Measurements from ENCODE around the gene CEP152. TPM values are rescaled to one million over a fixed set of nuclear protein-coding genes. Genes with fewer than 3 reads are reported as not detected.

CEP152 gene
- total RNA-seq, 4 donors from 2014 or later, result 0.51 to 2.4 (median 1.4) TPM

DNA sequence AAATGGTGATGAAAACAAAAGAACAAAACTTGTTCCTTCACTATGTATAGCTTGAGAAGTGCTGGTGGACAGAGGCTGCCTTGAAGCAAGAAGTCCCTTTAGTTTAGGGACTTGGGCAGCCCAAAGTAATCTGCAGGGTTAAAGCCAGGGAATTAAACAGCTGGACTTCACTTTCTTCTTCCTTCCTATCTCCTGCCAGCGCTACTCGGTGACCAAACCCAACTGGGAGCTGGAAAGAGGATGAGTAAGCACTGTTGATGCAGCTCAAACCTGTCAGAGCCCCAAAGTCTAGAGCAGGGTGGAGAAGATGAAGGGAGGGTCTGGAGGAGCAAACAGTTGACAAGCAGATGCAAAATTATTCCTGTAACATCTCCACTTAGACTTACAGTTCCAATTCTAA, 92.2 kb downstream of the CEP152 start:
- TF ChIP-seq POLR2A (IDR thresholded peaks at IDR 0.05), result no peak
- TF ChIP-seq, protein P1, sequence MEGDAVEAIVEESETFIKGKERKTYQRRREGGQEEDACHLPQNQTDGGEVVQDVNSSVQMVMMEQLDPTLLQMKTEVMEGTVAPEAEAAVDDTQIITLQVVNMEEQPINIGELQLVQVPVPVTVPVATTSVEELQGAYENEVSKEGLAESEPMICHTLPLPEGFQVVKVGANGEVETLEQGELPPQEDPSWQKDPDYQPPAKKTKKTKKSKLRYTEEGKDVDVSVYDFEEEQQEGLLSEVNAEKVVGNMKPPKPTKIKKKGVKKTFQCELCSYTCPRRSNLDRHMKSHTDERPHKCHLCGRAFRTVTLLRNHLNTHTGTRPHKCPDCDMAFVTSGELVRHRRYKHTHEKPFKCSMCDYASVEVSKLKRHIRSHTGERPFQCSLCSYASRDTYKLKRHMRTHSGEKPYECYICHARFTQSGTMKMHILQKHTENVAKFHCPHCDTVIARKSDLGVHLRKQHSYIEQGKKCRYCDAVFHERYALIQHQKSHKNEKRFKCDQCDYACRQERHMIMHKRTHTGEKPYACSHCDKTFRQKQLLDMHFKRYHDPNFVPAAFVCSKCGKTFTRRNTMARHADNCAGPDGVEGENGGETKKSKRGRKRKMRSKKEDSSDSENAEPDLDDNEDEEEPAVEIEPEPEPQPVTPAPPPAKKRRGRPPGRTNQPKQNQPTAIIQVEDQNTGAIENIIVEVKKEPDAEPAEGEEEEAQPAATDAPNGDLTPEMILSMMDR (IDR thresholded peaks at IDR 0.05 in 4 of 5, conservative IDR thresholded peaks at IDR 0.05 in 1 of 5), result no peak
- Histone ChIP-seq H3K27me3 (no peaks in the 10 kb centered on the region), H3K4me1 (no peaks in the 10 kb centered on the region), H3K36me3 (no peaks in the 10 kb centered on the region), H3K27ac (no peak overlapping the region), H3K4me3 (no peak overlapping the region), H3K9me3 (no peaks in the 10 kb centered on the region)
- DNase-seq, result peak in 1 of 2 donors; percentile 22
- intact Hi-C loops (cut with DNase I; ENCODE audit: low total_unique reads) (no loop called here), in situ Hi-C loops (cut with MboI; ENCODE audit: low sequenced_read_pairs in 4 of 4) (no loop called here)
- ATAC-seq, result peak; percentile 44 to 49

DNA sequence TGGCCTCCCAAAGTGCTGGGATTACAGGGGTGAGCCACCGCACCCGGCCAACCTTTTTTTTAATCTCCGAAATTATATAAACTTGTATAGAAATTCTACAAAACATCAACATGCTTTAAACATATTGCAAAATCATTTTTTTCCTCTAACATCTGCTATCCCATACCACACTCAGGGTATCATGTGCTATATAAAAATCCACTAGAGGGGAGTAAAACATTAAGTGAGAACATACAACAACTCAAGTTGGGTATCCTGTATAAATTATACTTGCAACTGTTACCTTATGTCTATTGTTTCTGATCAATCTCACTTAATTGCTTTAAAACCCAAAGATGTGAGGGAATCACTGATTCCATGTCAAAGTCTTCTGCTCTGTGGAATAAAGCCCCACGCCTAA, 93.4 kb downstream of the CEP152 start:
- DNase-seq, result no peak
- no peak overlapping the region for H3K4me3 ChIP-seq
- H3K27ac ChIP-seq, result no peak overlapping the region
- H3K4me1 ChIP-seq, result no peaks in the 10 kb centered on the region
- H3K27me3 ChIP-seq, result no peaks in the 10 kb centered on the region
- ATAC-seq, result no peak
- in situ Hi-C loops (cut with MboI; ENCODE audit: low sequenced_read_pairs in 4 of 4) (no loop called here), intact Hi-C loops (cut with DNase I; ENCODE audit: low total_unique reads) (no loop called here)
- H3K36me3 ChIP-seq, result no peaks in the 10 kb centered on the region
- no peak for TF ChIP-seq POLR2A (IDR thresholded peaks at IDR 0.05)
- TF ChIP-seq, protein P1 (IDR thresholded peaks at IDR 0.05 in 4 of 5, conservative IDR thresholded peaks at IDR 0.05 in 1 of 5), result no peak
- H3K9me3 ChIP-seq, result no peaks in the 10 kb centered on the region

DNA sequence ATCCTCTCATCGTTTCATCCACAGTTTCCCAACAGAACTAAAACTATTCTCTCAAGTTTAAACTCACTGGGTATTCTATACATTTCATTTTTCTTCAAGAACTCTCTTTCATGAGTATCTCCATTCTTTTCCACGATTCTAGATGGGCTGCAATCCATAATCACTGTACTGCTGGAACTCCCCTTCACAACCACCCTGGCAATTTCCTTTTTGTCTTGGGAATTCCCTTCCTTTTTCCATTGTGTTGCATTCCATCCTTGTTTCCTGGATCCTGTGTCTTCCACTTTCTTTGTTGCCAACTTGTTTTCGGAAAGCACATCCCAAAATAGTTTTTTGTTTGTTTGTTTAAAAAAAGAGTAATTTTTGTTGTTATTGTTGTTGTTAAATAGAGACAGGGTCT, 98.3 kb downstream of the CEP152 start:
- no peaks in the 10 kb centered on the region for H3K4me1 ChIP-seq
- no peak for TF ChIP-seq POLR2A (IDR thresholded peaks at IDR 0.05)
- TF ChIP-seq, protein P1 (IDR thresholded peaks at IDR 0.05 in 4 of 5, conservative IDR thresholded peaks at IDR 0.05 in 1 of 5), result no peak
- no peaks in the 10 kb centered on the region for H3K36me3 ChIP-seq
- no peak overlapping the region for H3K27ac ChIP-seq
- H3K4me3 ChIP-seq, result no peak overlapping the region
- ATAC-seq, result no peak
- in situ Hi-C loops (cut with MboI; ENCODE audit: low sequenced_read_pairs in 4 of 4), result no loop called here
- intact Hi-C loops (cut with DNase I; ENCODE audit: low total_unique reads), result no loop called here
- no peaks in the 10 kb centered on the region for H3K9me3 ChIP-seq
- no peak for DNase-seq
- H3K27me3 ChIP-seq, result no peaks in the 10 kb centered on the region

DNA sequence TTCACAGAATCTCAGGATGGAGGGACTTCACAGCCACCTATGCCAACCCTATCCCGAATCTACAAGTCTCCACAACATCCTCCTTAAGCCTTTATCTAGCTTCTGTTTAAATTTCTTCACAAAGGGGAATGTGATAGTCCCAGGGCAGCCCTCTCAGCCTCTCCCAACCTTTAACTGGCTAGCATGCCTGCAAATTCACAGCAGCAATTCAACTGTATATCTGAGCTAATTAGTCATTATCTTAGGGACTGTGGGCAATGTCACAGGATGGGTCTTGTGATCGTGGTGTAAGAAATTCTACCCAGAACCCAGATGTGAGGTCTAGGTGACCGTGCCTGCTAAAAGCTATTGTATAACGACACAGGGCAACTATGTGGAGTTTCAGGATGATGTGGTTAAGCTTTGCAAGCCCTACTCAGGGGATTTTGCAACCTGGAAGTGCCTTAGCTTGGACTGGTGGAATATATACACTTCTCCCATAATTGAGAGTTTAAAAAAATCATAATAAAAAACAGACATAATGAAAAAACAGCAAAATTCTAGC, 99.8 kb downstream of the CEP152 start:
- DNase-seq (no peak), ATAC-seq (no peak)
- Histone ChIP-seq H3K9me3 (no peaks in the 10 kb centered on the region), H3K4me1 (no peaks in the 10 kb centered on the region), H3K27me3 (no peaks in the 10 kb centered on the region), H3K4me3 (no peak overlapping the region), H3K27ac (no peak overlapping the region), H3K36me3 (no peaks in the 10 kb centered on the region)
- intact Hi-C loops (cut with DNase I; ENCODE audit: low total_unique reads) (no loop called here), in situ Hi-C loops (cut with MboI; ENCODE audit: low sequenced_read_pairs in 4 of 4) (no loop called here)
- TF ChIP-seq, protein P1 (IDR thresholded peaks at IDR 0.05 in 4 of 5, conservative IDR thresholded peaks at IDR 0.05 in 1 of 5), result no peak

DNA sequence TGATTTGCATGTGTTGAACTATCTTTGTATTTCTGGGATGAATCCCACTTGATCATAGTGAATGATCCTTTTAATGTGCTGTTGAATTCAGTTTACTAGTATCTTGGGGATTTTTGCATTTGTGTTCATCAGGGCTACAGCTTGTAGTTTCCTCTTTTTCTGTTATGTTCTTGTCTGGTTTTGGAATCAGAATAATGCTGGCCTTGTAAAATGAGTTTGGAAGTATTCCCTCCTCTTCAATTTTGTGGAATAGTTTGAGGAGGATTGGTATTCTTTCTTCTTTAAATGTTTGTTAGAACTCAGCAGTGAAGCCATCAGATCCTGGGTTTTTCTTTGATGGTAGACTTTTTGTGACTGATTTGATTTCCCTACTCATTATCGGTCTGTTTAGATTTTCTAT, 102.2 kb downstream of the CEP152 start:
- Histone ChIP-seq H3K27me3 (no peaks in the 10 kb centered on the region), H3K4me3 (no peak overlapping the region), H3K36me3 (no peaks in the 10 kb centered on the region), H3K9me3 (no peaks in the 10 kb centered on the region), H3K4me1 (no peaks in the 10 kb centered on the region), H3K27ac (no peak overlapping the region)
- intact Hi-C loops (cut with DNase I; ENCODE audit: low total_unique reads) (no loop called here), in situ Hi-C loops (cut with MboI; ENCODE audit: low sequenced_read_pairs in 4 of 4) (no loop called here)
- TF ChIP-seq, protein P1 (IDR thresholded peaks at IDR 0.05 in 4 of 5, conservative IDR thresholded peaks at IDR 0.05 in 1 of 5), result no peak
- no peak for TF ChIP-seq POLR2A (IDR thresholded peaks at IDR 0.05)
- DNase-seq (no peak), ATAC-seq (no peak)

Data from gastrocnemius medialis (tissue), 4 donors.